ENCODE results near the gene SPTBN4.

The SPTBN4 gene

GRCh38 chr19:40611900-40612698 lies 145.3 kb downstream of the SPTBN4 start (continued):
- TF ChIP-seq ZNF148 (tag by site-specific recombination; IDR thresholded peaks at IDR 0.05; ENCODE audit: borderline replicate concordance) (no peak), ZNF518A (tag by site-specific recombination; conservative IDR thresholded peaks at IDR 0.05; ENCODE audit: low read depth) (no peak), ZNF391 (tag by site-specific recombination; IDR thresholded peaks at IDR 0.05; ENCODE audit: borderline replicate concordance, low read depth) (no peak), ZNF202 (tag by site-specific recombination; IDR thresholded peaks at IDR 0.05; ENCODE audit: borderline replicate concordance) (no peak), ZNF776 (tag by site-specific recombination; IDR thresholded peaks at IDR 0.05; ENCODE audit: borderline replicate concordance) (no peak), SCRT2 (tag by site-specific recombination; IDR thresholded peaks at IDR 0.05) (no peak), EGR2 (tag by site-specific recombination; IDR thresholded peaks at IDR 0.05; ENCODE audit: low read depth) (no peak), BCL11A (tag by site-specific recombination; IDR thresholded peaks at IDR 0.05; ENCODE audit: low read depth) (peak; percentile 100), ZNF530 (tag by site-specific recombination; IDR thresholded peaks at IDR 0.05; ENCODE audit: low read depth) (no peak), ZNF155 (tag by site-specific recombination; IDR thresholded peaks at IDR 0.05) (no peak), ZBTB20 (tag by site-specific recombination; IDR thresholded peaks at IDR 0.05) (no peak), ZNF292 (tag by site-specific recombination; IDR thresholded peaks at IDR 0.05; ENCODE audit: borderline replicate concordance, low read depth) (no peak), KLF10 (tag by site-specific recombination; IDR thresholded peaks at IDR 0.05) (no peak), PRDM10 (tag by site-specific recombination; IDR thresholded peaks at IDR 0.05) (no peak), PRDM6 (tag by site-specific recombination; IDR thresholded peaks at IDR 0.05) (no peak), HOXD13 (CRISPR knock-in tag; IDR thresholded peaks at IDR 0.05; ENCODE audit: borderline replicate concordance) (no peak), ZNF121 (tag by site-specific recombination; IDR thresholded peaks at IDR 0.05) (no peak), ZNF211 (tag by site-specific recombination; IDR thresholded peaks at IDR 0.05; ENCODE audit: low read depth) (no peak), ZFP41 (tag by site-specific recombination; IDR thresholded peaks at IDR 0.05; ENCODE audit: borderline replicate concordance) (no peak), ZNF132 (tag by site-specific recombination; IDR thresholded peaks at IDR 0.05; ENCODE audit: borderline replicate concordance) (no peak), BCL6B (tag by site-specific recombination; IDR thresholded peaks at IDR 0.05) (no peak), ZNF221 (tag by site-specific recombination; IDR thresholded peaks at IDR 0.05; ENCODE audit: borderline replicate concordance) (no peak), KLF1 (tag by site-specific recombination; IDR thresholded peaks at IDR 0.05) (peak; percentile 26; the same call in 1 of the 2 replicates)

Data from HEK293 (cell line).